Esophagus squamous epithelium (tissue), 5 donors: ENCODE results near the gene ASH1L. TPM values are rescaled to one million over a fixed set of nuclear protein-coding genes. Genes with fewer than 3 reads are reported as not detected.
"Not testable (repeated sequence)": the region's sequence is repeated elsewhere in the genome, so short reads cannot be mapped to it uniquely, and the experiment has no call there.

Experiments used
- DNase-seq: peaks from one replicate; lab custom pipeline; 2025; lab: John Stamatoyannopoulos, UW
- H3K27ac ChIP-seq, 4 donors: fragments of 200-600 bp; sonication (generic); one replicate each; pipeline ENCODE4 v1.5.1; 2016 to 2019; ENCODE audit warnings: mild to moderate bottlenecking in 1 of 4
- H3K27me3 ChIP-seq, 4 donors: fragments of 200-600 bp; sonication (generic); 1 replicate in 3 of 4; 2 replicates in 1 of 4; pipeline versions ENCODE4 v1.5.1 to v1.6.0; 2017 to 2021; ENCODE audit warnings: antibody characterized with exemption in 1 of 4
- H3K36me3 ChIP-seq, 3 donors: fragments of 200-600 bp; sonication (generic); one replicate each; pipeline ENCODE4 v1.5.1; 2016 to 2019
- H3K4me1 ChIP-seq, 3 donors: fragments of 200-600 bp; sonication (generic); one replicate each; pipeline ENCODE4 v1.5.1; 2017 to 2019
- H3K4me3 ChIP-seq, 4 donors: fragments of 200-600 bp; sonication (generic); 1 replicate in 3 of 4; 2 replicates in 1 of 4; pipeline ENCODE4 v1.5.1; 2016 to 2019; ENCODE audit warnings: mild to moderate bottlenecking in 2 of 4, moderate library complexity in 1 of 4
- H3K9me3 ChIP-seq, 3 donors: fragments of 200-600 bp; sonication (generic); one replicate each; pipeline ENCODE4 v1.5.1; 2016 to 2019
- CTCF ChIP-seq, 6 experiments: fragments of 450-650 bp in 4 of 6; fragments of 200-600 bp in 2 of 6; sonication (generic) in 2 of 6; IDR thresholded peaks; one replicate each; pipeline ENCODE4 v1.5.1; 2016 to 2019; ENCODE audit warnings: antibody characterized with exemption in 6 of 6, mild to moderate bottlenecking in 4 of 6, moderate library complexity in 4 of 6
- POLR2A ChIP-seq, 4 donors: fragments of 450-650 bp; IDR thresholded peaks; one replicate each; pipeline ENCODE4 v1.6.1; 2017; ENCODE audit warnings: antibody characterized with exemption in 4 of 4, mild to moderate bottlenecking in 4 of 4, moderate library complexity in 3 of 4
- WGBS, 2 donors: methylation state at CpG; one replicate each; pipeline ENCODE4 v1.1.5; 2018; 5-methylcytosine and 5-hydroxymethylcytosine counted together
- intact Hi-C: fragments of 100-400 bp; cut with DNase I; formaldehyde crosslinking; loops from one replicate; pipeline ENCODE4 v1.15.0; 2022
- total RNA-seq, 4 donors: library from RNA; depleted of rRNA; stranded (reverse); fragments of >200 nt; gene quantifications; one replicate each; pipeline ENCODE4 v1.1.0, GENCODE V29; 2016
- donor health status: DM: yes; HTN: yes; CAD: no.

Gene ASH1L
- total RNA-seq, 4 donors from 2014 or later, result 27.6 to 57.4 (median 31.2) TPM

GRCh38 chr1:155424091-155424490, 138.5 kb downstream of the ASH1L start:
- Histone ChIP-seq H3K36me3 (peaks cover 0 to 56% (median 0%) of the 10 kb centered on the region in 3 donors), H3K9me3 (no peaks in the 10 kb centered on the region), H3K27me3 (no peaks in the 10 kb centered on the region), H3K4me1 (no peaks in the 10 kb centered on the region), H3K27ac (no peak overlapping the region), H3K4me3 (no peak overlapping the region)
- intact Hi-C loops, result no loop called here
- TF ChIP-seq POLR2A (IDR thresholded peaks at IDR 0.05) (no peak), CTCF (IDR thresholded peaks at IDR 0.05) (no peak)
- DNase-seq, result no peak
- WGBS, 2 donors, result 85 to 93% methylated on average over 7 of the region's 7 CpGs

- DNase-seq, result no peak
- H3K4me3 ChIP-seq, result no peak overlapping the region
- intact Hi-C loops, result no loop called here
- no peak overlapping the region for H3K27ac ChIP-seq
- H3K9me3 ChIP-seq, result no peaks in the 10 kb centered on the region
- no peak for TF ChIP-seq POLR2A (IDR thresholded peaks at IDR 0.05)
- TF ChIP-seq CTCF (IDR thresholded peaks at IDR 0.05), result no peak
- no peaks in the 10 kb centered on the region for H3K27me3 ChIP-seq
- WGBS, 2 donors, result 97 to 100% methylated on average over 2 of the region's 2 CpGs
- H3K36me3 ChIP-seq, result peaks cover 0 to 58% (median 0%) of the 10 kb centered on the region in 3 donors
- no peaks in the 10 kb centered on the region for H3K4me1 ChIP-seq
Measured at GRCh38 chr1:155420788-155421187, 141.8 kb downstream of the ASH1L start.

GRCh38 chr1:155411840-155412239, 150.8 kb downstream of the ASH1L start:
- 81 to 93% methylated on average over 5 to 9 of the region's 9 CpGs for WGBS, 2 donors
- intact Hi-C loops, H3K4me3 ChIP-seq, H3K27ac ChIP-seq, H3K27me3 ChIP-seq, H3K9me3 ChIP-seq, DNase-seq, H3K4me1 ChIP-seq: not testable (repeated sequence)
- H3K36me3 ChIP-seq, result peaks cover 0 to 93% (median 0%) of the 10 kb centered on the region in 3 donors

GRCh38 chr1:155410931-155411330, 151.7 kb downstream of the ASH1L start:
- no peak for TF ChIP-seq POLR2A (IDR thresholded peaks at IDR 0.05)
- no peak for TF ChIP-seq CTCF (IDR thresholded peaks at IDR 0.05)
- Histone ChIP-seq H3K4me1 (no peaks in the 10 kb centered on the region), H3K27me3 (no peaks in the 10 kb centered on the region), H3K9me3 (no peaks in the 10 kb centered on the region), H3K4me3 (no peak overlapping the region), H3K36me3 (peaks cover 0 to 95% (median 0%) of the 10 kb centered on the region in 3 donors), H3K27ac (no peak overlapping the region)
- intact Hi-C loops, result no loop called here
- WGBS, 2 donors, result 88 to 95% methylated on average over 1 of the region's 1 CpG
- no peak for DNase-seq

GRCh38 chr1:155396874-155397476, 165.6 kb downstream of the ASH1L start:
- H3K27ac ChIP-seq, result peak overlapping the region in 1 of 4 donors; percentile 39
- H3K36me3 ChIP-seq, result peaks cover 0 to 54% (median 4%) of the 10 kb centered on the region in 3 donors
- TF ChIP-seq POLR2A (IDR thresholded peaks at IDR 0.05) (no peak), CTCF (IDR thresholded peaks at IDR 0.05) (no peak)
- no peak for DNase-seq
- H3K9me3 ChIP-seq, result no peaks in the 10 kb centered on the region
- no peaks in the 10 kb centered on the region for H3K27me3 ChIP-seq
- peaks cover 5 to 31% (median 12%) of the 10 kb centered on the region in 3 donors for H3K4me1 ChIP-seq
- WGBS, 2 donors, result 74 to 82% methylated on average over 12 of the region's 12 CpGs
- no peak overlapping the region for H3K4me3 ChIP-seq
- intact Hi-C loops, result no loop called here
